HepG2 (cell line): ENCODE results near the gene ZNF512B. TPM values are rescaled to one million over a fixed set of nuclear protein-coding genes. Genes with fewer than 3 reads are reported as not detected.

Source experiments
- ARID2 ChIP-seq: sonication (generic); formaldehyde crosslinking; IDR thresholded peaks from 2 replicates; pipeline ENCODE4 v1.8.1; 2022; ENCODE audit warnings: mild to moderate bottlenecking, missing genetic modification reagents, borderline replicate concordance
- ARID4A ChIP-seq: sonication (generic); formaldehyde crosslinking; IDR thresholded peaks from 2 replicates; pipeline ENCODE4 v1.5.0; 2020; ENCODE audit warnings: mild to moderate bottlenecking, missing genetic modification reagents, borderline replicate concordance
- BRF2 ChIP-seq: sonication (generic); formaldehyde crosslinking; IDR thresholded peaks from 2 replicates; pipeline ENCODE4 v1.8.1; 2022; ENCODE audit warnings: mild to moderate bottlenecking, missing genetic modification reagents
- CCDC6 ChIP-seq: sonication (generic); formaldehyde crosslinking; IDR thresholded peaks from 2 replicates; pipeline ENCODE4 v1.8.1; 2022; ENCODE audit warnings: mild to moderate bottlenecking, missing genetic modification reagents, moderate library complexity
- FOXK2 ChIP-seq: fragments of 450-650 bp; IDR thresholded peaks from 2 replicates; pipeline ENCODE4 v1.6.1; 2016
- ZKSCAN5 ChIP-seq: sonication (generic); formaldehyde crosslinking; IDR thresholded peaks from 2 replicates; pipeline ENCODE4 v1.5.1; 2020; ENCODE audit warnings: mild to moderate bottlenecking, missing genetic modification reagents
- ZNF224 ChIP-seq: sonication (generic); formaldehyde crosslinking; IDR thresholded peaks from 2 replicates; pipeline ENCODE4 v1.5.0; 2020; ENCODE audit warnings: mild to moderate bottlenecking, missing genetic modification reagents
- ZNF3 ChIP-seq: IDR thresholded peaks from 2 replicates; pipeline ENCODE4 v1.7.0; 2017; ENCODE audit warnings: inconsistent platforms
- ZNF350 ChIP-seq: sonication (generic); formaldehyde crosslinking; IDR thresholded peaks from 2 replicates; pipeline ENCODE4 v1.4.0; 2020; ENCODE audit warnings: mild to moderate bottlenecking, low read depth, missing genetic modification reagents, borderline replicate concordance
- ZNF446 ChIP-seq: sonication (generic); formaldehyde crosslinking; IDR thresholded peaks from 2 replicates; pipeline ENCODE4 v1.5.0; 2020; ENCODE audit warnings: mild to moderate bottlenecking, missing genetic modification reagents
- ZNF550 ChIP-seq: sonication (generic); formaldehyde crosslinking; IDR thresholded peaks from 2 replicates; pipeline ENCODE4 v1.4.0; 2020; ENCODE audit warnings: mild to moderate bottlenecking, missing genetic modification reagents, borderline replicate concordance
- ZNF563 ChIP-seq: sonication (generic); formaldehyde crosslinking; IDR thresholded peaks from 2 replicates; pipeline ENCODE4 v1.8.0; 2022; ENCODE audit warnings: mild to moderate bottlenecking, moderate library complexity, missing genetic modification reagents
- ZNF839 ChIP-seq: sonication (generic); formaldehyde crosslinking; IDR thresholded peaks from 2 replicates; pipeline ENCODE4 v1.4.0; 2020; ENCODE audit warnings: missing genetic modification reagents, mild to moderate bottlenecking, borderline replicate concordance
- polyA plus RNA-seq, 8 experiments: library from polyadenylated mRNA; depleted of rRNA in 3 of 8; stranded (reverse) in 7 of 8; unstranded in 1 of 8; fragments of >200 nt; fragmentation: Illumina TruSeq in 4 of 8; extraction: Trizol in 4 of 8; gene quantifications; 2 replicates each; pipeline versions ENCODE4 v1.2.1 to v1.2.3, GENCODE V29; 2011 to 2016; ENCODE audit warnings: low read depth in 4 of 8, missing spikeins in 1 of 8, mixed read lengths in 1 of 8; ENCODE audit not compliant: insufficient read depth in 1 of 8
- total RNA-seq, 5 experiments: library from RNA; depleted of rRNA; stranded (reverse); fragments of >200 nt; fragmentation: Illumina TruSeq; extraction: Trizol; gene quantifications; 2 replicates each; pipeline ENCODE4 v1.2.3, GENCODE V29; 2016; ENCODE audit warnings: low read depth in 1 of 5
- TF ChIP-seq, protein P1 (sequence below): sonication (generic); formaldehyde crosslinking; IDR thresholded peaks from 2 replicates; pipeline ENCODE4 v1.4.0; 2020; ENCODE audit warnings: missing genetic modification reagents
- TF ChIP-seq, protein P2 (sequence below): fragments of 450-650 bp; IDR thresholded peaks from 2 replicates; pipeline ENCODE4 v1.6.1; 2017; ENCODE audit warnings: mild to moderate bottlenecking
- TF ChIP-seq, protein P3 (sequence below): sonication (generic); formaldehyde crosslinking; IDR thresholded peaks from 2 replicates; pipeline ENCODE4 v1.9.0; 2022; ENCODE audit warnings: missing genetic modification reagents, mild to moderate bottlenecking, borderline replicate concordance

ZNF512B gene
- total and polyA plus RNA-seq, 2 of the 13 experiments (the other 11 are each of a cell fraction or from before 2014, with no cell fraction given) = 11.5 to 30.6 TPM

DNA sequence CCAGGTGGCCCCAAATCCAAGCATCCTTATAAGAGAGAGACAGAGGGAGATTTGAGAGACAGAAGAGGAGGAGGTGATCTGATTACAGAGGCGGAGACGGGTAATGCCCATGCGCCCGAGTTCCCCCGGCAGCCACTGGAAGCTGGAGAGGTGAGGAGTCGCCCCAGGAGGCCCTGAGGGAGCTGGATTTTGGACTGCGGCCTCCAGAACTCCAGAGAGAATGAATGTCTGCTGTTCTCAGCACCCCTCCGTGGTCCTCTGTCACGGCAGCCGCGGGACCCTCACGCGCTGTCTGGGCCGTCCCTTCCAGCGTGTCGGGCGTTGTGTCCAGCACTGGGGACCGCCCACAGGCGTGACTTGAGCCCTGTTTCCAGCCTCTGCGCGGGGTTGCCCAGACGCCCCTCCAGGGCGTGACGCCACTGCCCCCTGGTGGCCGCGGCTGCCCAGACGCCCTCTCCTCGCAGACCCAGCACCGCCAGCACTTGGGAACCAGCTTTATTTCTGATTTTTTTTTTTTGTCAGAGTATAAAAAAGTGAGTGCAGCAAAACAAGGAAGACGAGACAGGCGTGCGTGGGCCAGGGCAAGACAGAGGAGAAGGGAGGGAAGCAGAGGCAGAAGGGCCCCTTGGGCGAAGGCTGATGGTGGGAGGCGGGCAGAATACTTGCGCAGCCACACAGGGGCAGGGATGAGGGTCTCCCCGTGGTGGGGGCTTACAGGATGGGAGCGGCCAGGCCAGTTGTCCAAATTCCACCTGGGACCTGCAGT lies 4.1 kb upstream of the ZNF512B start (continued):
- TF ChIP-seq ZKSCAN5 (CRISPR knock-in tag) (peak; percentile 7; the same call in 1 of the 2 replicates), ZNF3 (CRISPR knock-in tag) (peak; percentile 19; the same call in 1 of the 2 replicates), BRF2 (CRISPR knock-in tag) (peak; percentile 40; the same call in 1 of the 2 replicates), ARID2 (CRISPR knock-in tag) (0 out of 2 replicates have a peak, but pooled peaks have one; percentile 20), ARID4A (CRISPR knock-in tag) (peak; percentile 87), ZNF446 (CRISPR knock-in tag) (no peak), ZNF350 (CRISPR knock-in tag) (peak; percentile 97), ZNF563 (CRISPR knock-in tag) (peak; percentile 86), FOXK2 (no peak), ZNF839 (CRISPR knock-in tag) (peak; percentile 87; the same call in 1 of the 2 replicates), ZNF224 (0 out of 2 replicates have a peak, but pooled peaks have one; percentile 57), CCDC6 (no peak), ZNF550 (CRISPR knock-in tag) (peak; percentile 95; the same call in 1 of the 2 replicates)
- TF ChIP-seq, protein P1, sequence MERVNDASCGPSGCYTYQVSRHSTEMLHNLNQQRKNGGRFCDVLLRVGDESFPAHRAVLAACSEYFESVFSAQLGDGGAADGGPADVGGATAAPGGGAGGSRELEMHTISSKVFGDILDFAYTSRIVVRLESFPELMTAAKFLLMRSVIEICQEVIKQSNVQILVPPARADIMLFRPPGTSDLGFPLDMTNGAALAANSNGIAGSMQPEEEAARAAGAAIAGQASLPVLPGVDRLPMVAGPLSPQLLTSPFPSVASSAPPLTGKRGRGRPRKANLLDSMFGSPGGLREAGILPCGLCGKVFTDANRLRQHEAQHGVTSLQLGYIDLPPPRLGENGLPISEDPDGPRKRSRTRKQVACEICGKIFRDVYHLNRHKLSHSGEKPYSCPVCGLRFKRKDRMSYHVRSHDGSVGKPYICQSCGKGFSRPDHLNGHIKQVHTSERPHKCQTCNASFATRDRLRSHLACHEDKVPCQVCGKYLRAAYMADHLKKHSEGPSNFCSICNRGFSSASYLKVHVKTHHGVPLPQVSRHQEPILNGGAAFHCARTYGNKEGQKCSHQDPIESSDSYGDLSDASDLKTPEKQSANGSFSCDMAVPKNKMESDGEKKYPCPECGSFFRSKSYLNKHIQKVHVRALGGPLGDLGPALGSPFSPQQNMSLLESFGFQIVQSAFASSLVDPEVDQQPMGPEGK (CRISPR knock-in tag) = peak; percentile 87
- TF ChIP-seq, protein P2, sequence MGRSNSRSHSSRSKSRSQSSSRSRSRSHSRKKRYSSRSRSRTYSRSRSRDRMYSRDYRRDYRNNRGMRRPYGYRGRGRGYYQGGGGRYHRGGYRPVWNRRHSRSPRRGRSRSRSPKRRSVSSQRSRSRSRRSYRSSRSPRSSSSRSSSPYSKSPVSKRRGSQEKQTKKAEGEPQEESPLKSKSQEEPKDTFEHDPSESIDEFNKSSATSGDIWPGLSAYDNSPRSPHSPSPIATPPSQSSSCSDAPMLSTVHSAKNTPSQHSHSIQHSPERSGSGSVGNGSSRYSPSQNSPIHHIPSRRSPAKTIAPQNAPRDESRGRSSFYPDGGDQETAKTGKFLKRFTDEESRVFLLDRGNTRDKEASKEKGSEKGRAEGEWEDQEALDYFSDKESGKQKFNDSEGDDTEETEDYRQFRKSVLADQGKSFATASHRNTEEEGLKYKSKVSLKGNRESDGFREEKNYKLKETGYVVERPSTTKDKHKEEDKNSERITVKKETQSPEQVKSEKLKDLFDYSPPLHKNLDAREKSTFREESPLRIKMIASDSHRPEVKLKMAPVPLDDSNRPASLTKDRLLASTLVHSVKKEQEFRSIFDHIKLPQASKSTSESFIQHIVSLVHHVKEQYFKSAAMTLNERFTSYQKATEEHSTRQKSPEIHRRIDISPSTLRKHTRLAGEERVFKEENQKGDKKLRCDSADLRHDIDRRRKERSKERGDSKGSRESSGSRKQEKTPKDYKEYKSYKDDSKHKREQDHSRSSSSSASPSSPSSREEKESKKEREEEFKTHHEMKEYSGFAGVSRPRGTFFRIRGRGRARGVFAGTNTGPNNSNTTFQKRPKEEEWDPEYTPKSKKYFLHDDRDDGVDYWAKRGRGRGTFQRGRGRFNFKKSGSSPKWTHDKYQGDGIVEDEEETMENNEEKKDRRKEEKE = no peak
- TF ChIP-seq, protein P3, sequence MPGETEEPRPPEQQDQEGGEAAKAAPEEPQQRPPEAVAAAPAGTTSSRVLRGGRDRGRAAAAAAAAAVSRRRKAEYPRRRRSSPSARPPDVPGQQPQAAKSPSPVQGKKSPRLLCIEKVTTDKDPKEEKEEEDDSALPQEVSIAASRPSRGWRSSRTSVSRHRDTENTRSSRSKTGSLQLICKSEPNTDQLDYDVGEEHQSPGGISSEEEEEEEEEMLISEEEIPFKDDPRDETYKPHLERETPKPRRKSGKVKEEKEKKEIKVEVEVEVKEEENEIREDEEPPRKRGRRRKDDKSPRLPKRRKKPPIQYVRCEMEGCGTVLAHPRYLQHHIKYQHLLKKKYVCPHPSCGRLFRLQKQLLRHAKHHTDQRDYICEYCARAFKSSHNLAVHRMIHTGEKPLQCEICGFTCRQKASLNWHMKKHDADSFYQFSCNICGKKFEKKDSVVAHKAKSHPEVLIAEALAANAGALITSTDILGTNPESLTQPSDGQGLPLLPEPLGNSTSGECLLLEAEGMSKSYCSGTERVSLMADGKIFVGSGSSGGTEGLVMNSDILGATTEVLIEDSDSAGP (CRISPR knock-in tag) = peak; percentile 95
